ENCODE measurements around the gene EXOC3L2. TPM values are rescaled to one million over a fixed set of nuclear protein-coding genes. Genes with fewer than 3 reads are reported as not detected.
"Not testable (repeated sequence)": the region's sequence is repeated elsewhere in the genome, so short reads cannot be mapped to it uniquely, and the experiment has no call there.

Gene EXOC3L2
- total RNA-seq, 1 donor = under 0.01 TPM

DNA sequence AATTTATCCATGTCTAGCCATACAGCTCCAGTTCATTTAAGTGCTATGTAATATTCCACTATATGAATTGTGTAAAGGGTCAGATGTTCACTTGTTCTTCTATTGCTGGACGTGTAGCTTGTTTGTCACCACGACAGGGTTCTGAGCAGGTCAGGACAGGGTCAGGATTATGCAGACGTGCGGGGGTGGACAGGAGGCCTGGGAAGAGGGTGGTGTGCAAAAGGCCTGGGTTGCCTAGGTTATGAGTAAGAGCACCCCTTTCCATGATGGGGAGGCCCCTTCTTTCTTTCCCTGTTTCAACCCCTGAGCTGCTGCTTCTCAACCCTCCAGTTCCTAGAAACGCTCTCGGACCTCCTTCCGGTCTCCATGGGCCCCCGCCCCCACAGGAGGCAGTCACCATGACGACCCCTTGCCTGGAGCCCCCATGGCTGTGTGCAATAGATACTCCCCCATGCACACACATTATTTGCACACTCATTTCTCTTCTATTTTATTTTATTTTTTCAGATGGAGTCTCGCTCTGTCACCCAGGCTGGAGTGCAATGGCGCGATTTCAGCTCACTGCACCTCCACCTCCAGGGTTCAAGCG, 2.0 kb downstream of the EXOC3L2 start:
- no peak overlapping the region for H3K4me3 ChIP-seq (ENCODE audit: low read depth, low read length)
- TF ChIP-seq, protein P1, sequence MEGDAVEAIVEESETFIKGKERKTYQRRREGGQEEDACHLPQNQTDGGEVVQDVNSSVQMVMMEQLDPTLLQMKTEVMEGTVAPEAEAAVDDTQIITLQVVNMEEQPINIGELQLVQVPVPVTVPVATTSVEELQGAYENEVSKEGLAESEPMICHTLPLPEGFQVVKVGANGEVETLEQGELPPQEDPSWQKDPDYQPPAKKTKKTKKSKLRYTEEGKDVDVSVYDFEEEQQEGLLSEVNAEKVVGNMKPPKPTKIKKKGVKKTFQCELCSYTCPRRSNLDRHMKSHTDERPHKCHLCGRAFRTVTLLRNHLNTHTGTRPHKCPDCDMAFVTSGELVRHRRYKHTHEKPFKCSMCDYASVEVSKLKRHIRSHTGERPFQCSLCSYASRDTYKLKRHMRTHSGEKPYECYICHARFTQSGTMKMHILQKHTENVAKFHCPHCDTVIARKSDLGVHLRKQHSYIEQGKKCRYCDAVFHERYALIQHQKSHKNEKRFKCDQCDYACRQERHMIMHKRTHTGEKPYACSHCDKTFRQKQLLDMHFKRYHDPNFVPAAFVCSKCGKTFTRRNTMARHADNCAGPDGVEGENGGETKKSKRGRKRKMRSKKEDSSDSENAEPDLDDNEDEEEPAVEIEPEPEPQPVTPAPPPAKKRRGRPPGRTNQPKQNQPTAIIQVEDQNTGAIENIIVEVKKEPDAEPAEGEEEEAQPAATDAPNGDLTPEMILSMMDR (IDR thresholded peaks at IDR 0.05; ENCODE audit: insufficient read depth, low read length) = no peak
- DNase-seq (ENCODE audit: low read depth) = no peak

- DNase-seq (ENCODE audit: low read depth) = no peak
Measured at GRCh38 chr19:45238556-45238955, 6.7 kb downstream of the EXOC3L2 start.

DNA sequence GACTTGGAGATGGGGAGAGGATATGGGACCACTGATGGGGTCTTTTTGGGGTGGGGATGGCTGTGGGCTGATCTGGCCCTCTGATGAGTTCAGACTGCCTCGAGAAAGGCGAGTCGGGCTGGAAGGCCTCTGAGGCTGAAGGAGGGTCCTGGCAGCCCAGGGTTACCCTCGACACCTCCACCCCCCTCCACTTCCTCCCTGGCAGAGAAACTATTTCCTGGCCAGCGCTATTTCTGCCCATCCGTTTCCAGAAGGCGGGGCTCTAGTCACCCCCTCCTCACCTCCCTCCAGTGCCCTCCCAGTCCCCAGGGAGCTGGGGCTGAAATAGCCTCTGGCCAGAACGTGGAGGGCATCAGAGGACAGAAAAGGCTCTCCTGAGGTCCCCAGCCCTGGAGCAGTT, 9.7 kb downstream of the EXOC3L2 start:
- TF ChIP-seq, protein P1 (IDR thresholded peaks at IDR 0.05; ENCODE audit: insufficient read depth, low read length) = no peak
- H3K4me3 ChIP-seq (ENCODE audit: low read depth, low read length) = no peak overlapping the region
- no peak for DNase-seq (ENCODE audit: low read depth)

More at GRCh38 chr19:45238556-45238955, 6.7 kb downstream of the EXOC3L2 start:
- TF ChIP-seq, protein P1 (IDR thresholded peaks at IDR 0.05; ENCODE audit: insufficient read depth, low read length) = no peak
- no peak overlapping the region for H3K4me3 ChIP-seq (ENCODE audit: low read depth, low read length)

DNA sequence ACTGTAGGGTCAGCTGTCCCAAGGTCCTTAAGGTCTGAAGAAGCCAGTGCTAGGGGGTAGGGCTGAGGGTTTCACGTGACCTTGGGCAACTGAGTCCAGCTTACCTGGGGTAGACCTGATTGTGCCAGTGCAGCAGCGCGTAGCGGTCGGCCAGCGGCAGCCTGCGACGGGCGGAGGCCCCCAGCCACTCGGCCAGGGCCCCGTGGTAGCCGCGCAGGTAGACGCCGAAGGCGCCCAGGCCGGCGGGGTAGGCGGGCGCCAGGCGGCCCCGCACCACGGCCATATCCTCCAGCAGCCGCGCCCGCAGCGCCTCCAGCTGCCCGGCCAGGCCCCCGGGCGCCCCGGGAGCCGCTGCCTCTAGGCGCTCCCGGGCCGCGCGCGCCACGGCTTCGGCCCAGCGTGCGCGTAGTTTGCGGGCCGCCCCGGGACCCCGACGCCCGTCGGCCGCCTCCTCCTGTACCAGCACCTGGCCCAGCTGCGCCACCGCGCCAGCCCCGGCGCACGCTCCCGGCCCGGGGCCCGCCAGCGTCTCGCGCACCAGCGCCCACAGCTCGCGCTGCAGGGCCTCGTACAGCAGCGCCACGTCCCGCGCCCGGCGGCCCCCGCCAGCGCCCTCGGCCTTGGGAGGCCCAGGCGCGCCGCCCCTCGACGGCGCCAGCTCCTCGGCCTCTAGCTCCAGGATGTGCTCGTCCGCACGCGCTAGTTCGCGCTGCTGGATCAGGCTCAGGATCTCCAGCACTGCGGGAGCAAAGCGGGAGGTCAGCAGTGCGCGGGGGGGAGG, 10.9 kb downstream of the EXOC3L2 start:
- no peak overlapping the region for H3K4me3 ChIP-seq (ENCODE audit: low read depth, low read length)
- no peak for DNase-seq (ENCODE audit: low read depth)
- TF ChIP-seq, protein P1 (IDR thresholded peaks at IDR 0.05; ENCODE audit: insufficient read depth, low read length) = no peak

- TF ChIP-seq, protein P1 (IDR thresholded peaks at IDR 0.05; ENCODE audit: insufficient read depth, low read length) = no peak
Measured at GRCh38 chr19:45231891-45232290, 13.3 kb downstream of the EXOC3L2 start.

GRCh38 chr19:45229056-45229455, 16.2 kb downstream of the EXOC3L2 start:
- not testable (repeated sequence) for DNase-seq (ENCODE audit: low read depth)

More at GRCh38 chr19:45231891-45232290, 13.3 kb downstream of the EXOC3L2 start:
- no peak for DNase-seq (ENCODE audit: low read depth)
- no peak overlapping the region for H3K4me3 ChIP-seq (ENCODE audit: low read depth, low read length)

GRCh38 chr19:45224645-45225044, 20.6 kb downstream of the EXOC3L2 start:
- H3K4me3 ChIP-seq (ENCODE audit: low read depth, low read length) = no peak overlapping the region
- TF ChIP-seq, protein P1 (IDR thresholded peaks at IDR 0.05; ENCODE audit: insufficient read depth, low read length) = no peak
- DNase-seq (ENCODE audit: low read depth) = no peak

More at GRCh38 chr19:45229056-45229455, 16.2 kb downstream of the EXOC3L2 start:
- not testable (repeated sequence) for H3K4me3 ChIP-seq (ENCODE audit: low read depth, low read length)
